HepG2 (cell line): ENCODE data around the gene BTBD19. TPM values are rescaled to one million over a fixed set of nuclear protein-coding genes. Genes with fewer than 3 reads are reported as not detected.

Experiments
- FOXK1 ChIP-seq: sonication (generic); formaldehyde crosslinking; IDR thresholded peaks from 2 replicates; pipeline ENCODE4 v1.4.0; 2020; ENCODE audit warnings: low read depth, missing genetic modification reagents, borderline replicate concordance
- FOXM1 ChIP-seq: sonication (generic); formaldehyde crosslinking; IDR thresholded peaks from 2 replicates; pipeline ENCODE4 v1.5.0; 2020; ENCODE audit warnings: missing genetic modification reagents
- KDM5B ChIP-seq: sonication (generic); formaldehyde crosslinking; IDR thresholded peaks from 2 replicates; pipeline ENCODE4 v1.4.0; 2020; ENCODE audit warnings: missing genetic modification reagents, mild to moderate bottlenecking, borderline replicate concordance
- MTF1 ChIP-seq: sonication (generic); formaldehyde crosslinking; IDR thresholded peaks from 2 replicates; pipeline ENCODE4 v1.5.0; 2020; ENCODE audit warnings: missing genetic modification reagents
- SMARCC2 ChIP-seq: fragments of 450-650 bp; IDR thresholded peaks from 2 replicates; pipeline ENCODE4 v1.6.1; 2017; ENCODE audit warnings: antibody characterized with exemption, mild to moderate bottlenecking
- TBP ChIP-seq: sonication (generic); formaldehyde crosslinking; IDR thresholded peaks from 2 replicates; pipeline ENCODE4 v1.5.0; 2020; ENCODE audit warnings: missing genetic modification reagents
- ZNF644 ChIP-seq: IDR thresholded peaks from 2 replicates; pipeline ENCODE4 v1.6.1; 2016; ENCODE audit warnings: low read depth
- ZNF674 ChIP-seq: sonication (generic); formaldehyde crosslinking; IDR thresholded peaks from 2 replicates; pipeline ENCODE4 v1.5.0; 2020; ENCODE audit warnings: low read depth, mild to moderate bottlenecking, missing genetic modification reagents
- ZNF891 ChIP-seq: sonication (generic); formaldehyde crosslinking; IDR thresholded peaks from 2 replicates; pipeline ENCODE4 v1.5.0; 2020; ENCODE audit warnings: mild to moderate bottlenecking, missing genetic modification reagents
- polyA plus RNA-seq, 8 experiments: library from polyadenylated mRNA; depleted of rRNA in 3 of 8; stranded (reverse) in 7 of 8; unstranded in 1 of 8; fragments of >200 nt; fragmentation: Illumina TruSeq in 4 of 8; extraction: Trizol in 4 of 8; gene quantifications; 2 replicates each; pipeline versions ENCODE4 v1.2.1 to v1.2.3, GENCODE V29; 2011 to 2016; ENCODE audit warnings: low read depth in 4 of 8, missing spikeins in 1 of 8, mixed read lengths in 1 of 8; ENCODE audit not compliant: insufficient read depth in 1 of 8
- total RNA-seq, 5 experiments: library from RNA; depleted of rRNA; stranded (reverse); fragments of >200 nt; fragmentation: Illumina TruSeq; extraction: Trizol; gene quantifications; 2 replicates each; pipeline ENCODE4 v1.2.3, GENCODE V29; 2016; ENCODE audit warnings: low read depth in 1 of 5
- TF ChIP-seq, protein P1 (sequence below): sonication (generic); formaldehyde crosslinking; IDR thresholded peaks from 2 replicates; pipeline ENCODE4 v1.8.1; 2023; ENCODE audit warnings: mild to moderate bottlenecking, moderate library complexity, missing genetic modification reagents
- TF ChIP-seq, protein P2 (sequence below): sonication (generic); formaldehyde crosslinking; IDR thresholded peaks from 2 replicates; pipeline ENCODE4; 2020; ENCODE audit warnings: missing genetic modification reagents, mild to moderate bottlenecking, borderline replicate concordance
- TF ChIP-seq, protein P3 (sequence below): sonication (generic); formaldehyde crosslinking; conservative IDR thresholded peaks from 2 replicates; pipeline ENCODE4 v1.4.0; 2020; ENCODE audit warnings: missing genetic modification reagents
- TF ChIP-seq, protein P4 (sequence below): IDR thresholded peaks from 2 replicates; pipeline ENCODE4 v1.6.1; 2016; ENCODE audit warnings: mild to moderate bottlenecking
- TF ChIP-seq, protein P5 (sequence below): sonication (generic); formaldehyde crosslinking; IDR thresholded peaks from 2 replicates; pipeline ENCODE4 v1.4.0; 2020; ENCODE audit warnings: mild to moderate bottlenecking, missing genetic modification reagents
- TF ChIP-seq, protein P6 (sequence below): sonication (generic); formaldehyde crosslinking; IDR thresholded peaks from 2 replicates; pipeline ENCODE4 v1.4.0; 2020; ENCODE audit warnings: missing genetic modification reagents, borderline replicate concordance

The BTBD19 gene
- total and polyA plus RNA-seq, 2 of the 13 experiments (the other 11 are each of a cell fraction or from before 2014, with no cell fraction given) = 2.7 to 6.7 TPM

DNA sequence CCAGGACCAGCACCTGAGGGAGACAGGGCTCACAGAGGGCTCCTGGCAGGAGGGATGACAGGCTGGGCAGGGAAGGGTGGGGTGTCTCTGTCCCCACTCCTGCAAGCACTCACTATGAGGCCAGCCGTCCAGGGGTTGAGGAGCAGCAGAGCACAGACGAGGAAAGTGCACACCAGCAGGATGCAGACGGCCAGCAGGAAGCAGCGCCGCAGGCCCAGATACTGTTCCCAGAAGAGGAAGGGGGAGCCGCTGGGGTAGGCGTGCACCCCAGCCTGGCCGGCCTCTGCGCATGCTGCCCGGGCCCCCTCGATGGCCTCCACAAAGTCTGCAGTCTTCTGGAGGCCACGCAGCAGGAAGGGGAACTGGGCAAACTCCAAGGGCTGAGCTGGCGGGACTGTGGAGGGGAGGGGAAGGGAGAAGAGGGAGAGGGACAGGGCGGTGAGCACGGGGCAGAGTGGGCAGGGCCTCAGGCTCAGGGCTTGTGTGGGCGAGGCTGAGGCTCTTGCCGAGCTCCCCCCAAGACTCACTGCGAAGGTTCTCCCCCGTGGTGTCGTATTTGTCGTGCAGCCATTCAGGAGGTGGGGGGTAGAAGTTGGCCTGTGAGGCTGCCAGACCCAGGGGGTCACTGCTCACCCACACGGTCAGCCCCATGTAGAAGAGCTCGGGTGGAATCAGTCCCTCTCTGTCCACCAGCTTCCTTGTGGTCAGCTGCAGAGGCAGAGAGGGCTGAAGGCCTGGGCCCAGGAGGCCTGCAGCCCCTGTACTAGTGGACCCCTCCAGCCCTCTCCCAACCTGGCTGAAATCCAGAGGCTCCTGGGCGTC, 18.3 kb downstream of the BTBD19 start (continued):
- TF ChIP-seq SMARCC2 (no peak), MTF1 (CRISPR knock-in tag) (no peak), KDM5B (CRISPR knock-in tag) (peak; percentile 50; the same call in 1 of the 2 replicates), TBP (no peak), FOXM1 (CRISPR knock-in tag) (no peak), ZNF674 (no peak), ZNF891 (CRISPR knock-in tag) (peak; percentile 53; the same call in 1 of the 2 replicates), ZNF644 (CRISPR knock-in tag) (0 out of 2 replicates have a peak, but pooled peaks have one; percentile 30), FOXK1 (CRISPR knock-in tag) (no peak; the same call in 1 of the 2 replicates)
- TF ChIP-seq, protein P1, sequence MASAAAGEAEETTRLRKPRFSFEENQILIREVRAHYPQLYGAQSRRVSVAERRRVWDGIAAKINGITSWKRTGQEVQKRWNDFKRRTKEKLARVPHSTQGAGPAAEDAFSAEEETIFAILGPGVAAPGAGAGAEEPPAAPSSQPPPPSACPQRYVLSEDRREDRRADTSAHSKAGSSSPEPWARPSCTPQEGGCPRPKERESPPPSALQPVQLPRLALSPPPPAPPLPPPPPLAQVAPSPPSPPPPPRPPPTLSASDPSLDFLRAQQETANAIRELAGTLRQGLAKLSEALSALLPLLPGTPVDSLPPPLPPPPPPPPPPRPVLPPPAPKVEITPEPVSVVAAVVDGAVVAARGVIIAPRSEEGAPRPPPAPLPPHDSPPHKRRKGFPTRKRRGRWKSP (CRISPR knock-in tag) = no peak
- TF ChIP-seq, protein P2, sequence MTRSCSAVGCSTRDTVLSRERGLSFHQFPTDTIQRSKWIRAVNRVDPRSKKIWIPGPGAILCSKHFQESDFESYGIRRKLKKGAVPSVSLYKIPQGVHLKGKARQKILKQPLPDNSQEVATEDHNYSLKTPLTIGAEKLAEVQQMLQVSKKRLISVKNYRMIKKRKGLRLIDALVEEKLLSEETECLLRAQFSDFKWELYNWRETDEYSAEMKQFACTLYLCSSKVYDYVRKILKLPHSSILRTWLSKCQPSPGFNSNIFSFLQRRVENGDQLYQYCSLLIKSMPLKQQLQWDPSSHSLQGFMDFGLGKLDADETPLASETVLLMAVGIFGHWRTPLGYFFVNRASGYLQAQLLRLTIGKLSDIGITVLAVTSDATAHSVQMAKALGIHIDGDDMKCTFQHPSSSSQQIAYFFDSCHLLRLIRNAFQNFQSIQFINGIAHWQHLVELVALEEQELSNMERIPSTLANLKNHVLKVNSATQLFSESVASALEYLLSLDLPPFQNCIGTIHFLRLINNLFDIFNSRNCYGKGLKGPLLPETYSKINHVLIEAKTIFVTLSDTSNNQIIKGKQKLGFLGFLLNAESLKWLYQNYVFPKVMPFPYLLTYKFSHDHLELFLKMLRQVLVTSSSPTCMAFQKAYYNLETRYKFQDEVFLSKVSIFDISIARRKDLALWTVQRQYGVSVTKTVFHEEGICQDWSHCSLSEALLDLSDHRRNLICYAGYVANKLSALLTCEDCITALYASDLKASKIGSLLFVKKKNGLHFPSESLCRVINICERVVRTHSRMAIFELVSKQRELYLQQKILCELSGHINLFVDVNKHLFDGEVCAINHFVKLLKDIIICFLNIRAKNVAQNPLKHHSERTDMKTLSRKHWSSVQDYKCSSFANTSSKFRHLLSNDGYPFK = peak; percentile 65; the same call in 1 of the 2 replicates
- TF ChIP-seq, protein P3, sequence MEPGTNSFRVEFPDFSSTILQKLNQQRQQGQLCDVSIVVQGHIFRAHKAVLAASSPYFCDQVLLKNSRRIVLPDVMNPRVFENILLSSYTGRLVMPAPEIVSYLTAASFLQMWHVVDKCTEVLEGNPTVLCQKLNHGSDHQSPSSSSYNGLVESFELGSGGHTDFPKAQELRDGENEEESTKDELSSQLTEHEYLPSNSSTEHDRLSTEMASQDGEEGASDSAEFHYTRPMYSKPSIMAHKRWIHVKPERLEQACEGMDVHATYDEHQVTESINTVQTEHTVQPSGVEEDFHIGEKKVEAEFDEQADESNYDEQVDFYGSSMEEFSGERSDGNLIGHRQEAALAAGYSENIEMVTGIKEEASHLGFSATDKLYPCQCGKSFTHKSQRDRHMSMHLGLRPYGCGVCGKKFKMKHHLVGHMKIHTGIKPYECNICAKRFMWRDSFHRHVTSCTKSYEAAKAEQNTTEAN = no peak
- TF ChIP-seq, protein P4, sequence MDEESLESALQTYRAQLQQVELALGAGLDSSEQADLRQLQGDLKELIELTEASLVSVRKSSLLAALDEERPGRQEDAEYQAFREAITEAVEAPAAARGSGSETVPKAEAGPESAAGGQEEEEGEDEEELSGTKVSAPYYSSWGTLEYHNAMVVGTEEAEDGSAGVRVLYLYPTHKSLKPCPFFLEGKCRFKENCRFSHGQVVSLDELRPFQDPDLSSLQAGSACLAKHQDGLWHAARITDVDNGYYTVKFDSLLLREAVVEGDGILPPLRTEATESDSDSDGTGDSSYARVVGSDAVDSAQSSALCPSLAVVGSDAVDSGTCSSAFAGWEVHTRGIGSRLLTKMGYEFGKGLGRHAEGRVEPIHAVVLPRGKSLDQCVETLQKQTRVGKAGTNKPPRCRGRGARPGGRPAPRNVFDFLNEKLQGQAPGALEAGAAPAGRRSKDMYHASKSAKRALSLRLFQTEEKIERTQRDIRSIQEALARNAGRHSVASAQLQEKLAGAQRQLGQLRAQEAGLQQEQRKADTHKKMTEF (CRISPR knock-in tag) = peak; percentile 59
- TF ChIP-seq, protein P5, sequence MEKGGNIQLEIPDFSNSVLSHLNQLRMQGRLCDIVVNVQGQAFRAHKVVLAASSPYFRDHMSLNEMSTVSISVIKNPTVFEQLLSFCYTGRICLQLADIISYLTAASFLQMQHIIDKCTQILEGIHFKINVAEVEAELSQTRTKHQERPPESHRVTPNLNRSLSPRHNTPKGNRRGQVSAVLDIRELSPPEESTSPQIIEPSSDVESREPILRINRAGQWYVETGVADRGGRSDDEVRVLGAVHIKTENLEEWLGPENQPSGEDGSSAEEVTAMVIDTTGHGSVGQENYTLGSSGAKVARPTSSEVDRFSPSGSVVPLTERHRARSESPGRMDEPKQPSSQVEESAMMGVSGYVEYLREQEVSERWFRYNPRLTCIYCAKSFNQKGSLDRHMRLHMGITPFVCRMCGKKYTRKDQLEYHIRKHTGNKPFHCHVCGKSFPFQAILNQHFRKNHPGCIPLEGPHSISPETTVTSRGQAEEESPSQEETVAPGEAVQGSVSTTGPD (CRISPR knock-in tag) = no peak
- TF ChIP-seq, protein P6, sequence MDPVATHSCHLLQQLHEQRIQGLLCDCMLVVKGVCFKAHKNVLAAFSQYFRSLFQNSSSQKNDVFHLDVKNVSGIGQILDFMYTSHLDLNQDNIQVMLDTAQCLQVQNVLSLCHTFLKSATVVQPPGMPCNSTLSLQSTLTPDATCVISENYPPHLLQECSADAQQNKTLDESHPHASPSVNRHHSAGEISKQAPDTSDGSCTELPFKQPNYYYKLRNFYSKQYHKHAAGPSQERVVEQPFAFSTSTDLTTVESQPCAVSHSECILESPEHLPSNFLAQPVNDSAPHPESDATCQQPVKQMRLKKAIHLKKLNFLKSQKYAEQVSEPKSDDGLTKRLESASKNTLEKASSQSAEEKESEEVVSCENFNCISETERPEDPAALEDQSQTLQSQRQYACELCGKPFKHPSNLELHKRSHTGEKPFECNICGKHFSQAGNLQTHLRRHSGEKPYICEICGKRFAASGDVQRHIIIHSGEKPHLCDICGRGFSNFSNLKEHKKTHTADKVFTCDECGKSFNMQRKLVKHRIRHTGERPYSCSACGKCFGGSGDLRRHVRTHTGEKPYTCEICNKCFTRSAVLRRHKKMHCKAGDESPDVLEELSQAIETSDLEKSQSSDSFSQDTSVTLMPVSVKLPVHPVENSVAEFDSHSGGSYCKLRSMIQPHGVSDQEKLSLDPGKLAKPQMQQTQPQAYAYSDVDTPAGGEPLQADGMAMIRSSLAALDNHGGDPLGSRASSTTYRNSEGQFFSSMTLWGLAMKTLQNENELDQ (CRISPR knock-in tag) = no peak
